ENCODE results near the gene ADAMTS12.

DNA sequence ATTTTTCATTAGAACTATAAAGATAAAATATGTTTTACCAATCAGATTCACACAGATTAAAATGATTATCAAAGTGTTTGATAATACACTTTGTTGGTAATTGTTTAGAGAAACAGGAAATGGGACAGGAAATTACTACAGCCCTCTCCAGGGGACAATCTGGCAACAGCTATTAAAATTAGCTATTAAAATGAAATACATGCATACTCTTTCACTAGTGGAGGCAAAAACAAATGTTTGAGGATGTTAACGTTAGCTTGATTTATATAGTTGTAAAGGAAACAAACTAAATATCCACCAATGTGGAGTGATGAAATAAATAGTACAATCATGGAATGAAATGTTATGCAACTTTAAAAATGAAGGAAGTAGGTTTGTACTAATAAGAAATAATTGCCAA is 397.3 kb downstream of the ADAMTS12 start:
- TF ChIP-seq SIN3A (IDR thresholded peaks at IDR 0.05; ENCODE audit: borderline replicate concordance, insufficient read depth, low read depth, low read length) (no peak), POLR2AphosphoS5 (IDR thresholded peaks at IDR 0.05; ENCODE audit: low read depth, low read length) (no peak), CTCF (IDR thresholded peaks at IDR 0.05) (no peak)
- TF ChIP-seq, protein P1, sequence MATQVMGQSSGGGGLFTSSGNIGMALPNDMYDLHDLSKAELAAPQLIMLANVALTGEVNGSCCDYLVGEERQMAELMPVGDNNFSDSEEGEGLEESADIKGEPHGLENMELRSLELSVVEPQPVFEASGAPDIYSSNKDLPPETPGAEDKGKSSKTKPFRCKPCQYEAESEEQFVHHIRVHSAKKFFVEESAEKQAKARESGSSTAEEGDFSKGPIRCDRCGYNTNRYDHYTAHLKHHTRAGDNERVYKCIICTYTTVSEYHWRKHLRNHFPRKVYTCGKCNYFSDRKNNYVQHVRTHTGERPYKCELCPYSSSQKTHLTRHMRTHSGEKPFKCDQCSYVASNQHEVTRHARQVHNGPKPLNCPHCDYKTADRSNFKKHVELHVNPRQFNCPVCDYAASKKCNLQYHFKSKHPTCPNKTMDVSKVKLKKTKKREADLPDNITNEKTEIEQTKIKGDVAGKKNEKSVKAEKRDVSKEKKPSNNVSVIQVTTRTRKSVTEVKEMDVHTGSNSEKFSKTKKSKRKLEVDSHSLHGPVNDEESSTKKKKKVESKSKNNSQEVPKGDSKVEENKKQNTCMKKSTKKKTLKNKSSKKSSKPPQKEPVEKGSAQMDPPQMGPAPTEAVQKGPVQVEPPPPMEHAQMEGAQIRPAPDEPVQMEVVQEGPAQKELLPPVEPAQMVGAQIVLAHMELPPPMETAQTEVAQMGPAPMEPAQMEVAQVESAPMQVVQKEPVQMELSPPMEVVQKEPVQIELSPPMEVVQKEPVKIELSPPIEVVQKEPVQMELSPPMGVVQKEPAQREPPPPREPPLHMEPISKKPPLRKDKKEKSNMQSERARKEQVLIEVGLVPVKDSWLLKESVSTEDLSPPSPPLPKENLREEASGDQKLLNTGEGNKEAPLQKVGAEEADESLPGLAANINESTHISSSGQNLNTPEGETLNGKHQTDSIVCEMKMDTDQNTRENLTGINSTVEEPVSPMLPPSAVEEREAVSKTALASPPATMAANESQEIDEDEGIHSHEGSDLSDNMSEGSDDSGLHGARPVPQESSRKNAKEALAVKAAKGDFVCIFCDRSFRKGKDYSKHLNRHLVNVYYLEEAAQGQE (IDR thresholded peaks at IDR 0.05; ENCODE audit: insufficient read depth in 1 of 2, low read depth in 2 of 2, low read length in 1 of 2), result no peak
